Measurements from ENCODE around the gene NR1D2. TPM values are rescaled to one million over a fixed set of nuclear protein-coding genes. Genes with fewer than 3 reads are reported as not detected.

Gene NR1D2
- total RNA-seq, 1 experiment from 2014 or later = 8.7 TPM

GRCh38 chr3:23968463-23969184 lies 23.5 kb downstream of the NR1D2 start:
- intact Hi-C loops (cut with micrococcal nuclease; ENCODE audit: unreplicated experiment) = no loop called here
- TF ChIP-seq EZH2 (IDR thresholded peaks at IDR 0.05; ENCODE audit: borderline replicate concordance, low read depth, low read length, poor library complexity, severe bottlenecking) = no peak
- TF ChIP-seq CTCF (conservative IDR thresholded peaks at IDR 0.05; ENCODE audit: low read depth, low read length) = no peak
- ChIA-PET CTCF (no interaction called here), POLR2A (ENCODE audit: low non-redundant PET) (interaction anchor here (0.5 kb wide), 1 partner anchor 10 kb away, joined by 7 read pairs; no protein-coding TSS in a partner anchor)
- Histone ChIP-seq H3K4me3 (ENCODE audit: low read depth, low read length, poor library complexity, severe bottlenecking) (no peak overlapping the region), H3K27me3 (replicated peaks; ENCODE audit: insufficient read depth, low read depth, low read length, poor library complexity) (no peaks in the 10 kb centered on the region), H3K27ac (ENCODE audit: low read depth, low read length, poor library complexity, severe bottlenecking) (no peak overlapping the region), H3K4me1 (ENCODE audit: insufficient read depth, low read length, poor library complexity, severe bottlenecking) (no peaks in the 10 kb centered on the region), H3K36me3 (ENCODE audit: insufficient read depth, low read length, poor library complexity, severe bottlenecking) (no peaks in the 10 kb centered on the region), H3K9me3 (ENCODE audit: low read depth, low read length, poor library complexity, severe bottlenecking) (no peaks in the 10 kb centered on the region)
- no TSS peak for BruUV-seq (replicated peaks)
- no peak for DNase-seq (ENCODE audit: low spot score)

- DNase-seq (ENCODE audit: low spot score) = no peak
- Histone ChIP-seq H3K27ac (ENCODE audit: low read depth, low read length, poor library complexity, severe bottlenecking) (no peak overlapping the region), H3K36me3 (ENCODE audit: insufficient read depth, low read length, poor library complexity, severe bottlenecking) (no peaks in the 10 kb centered on the region), H3K9me3 (ENCODE audit: low read depth, low read length, poor library complexity, severe bottlenecking) (no peaks in the 10 kb centered on the region), H3K4me1 (ENCODE audit: insufficient read depth, low read length, poor library complexity, severe bottlenecking) (no peaks in the 10 kb centered on the region), H3K4me3 (ENCODE audit: low read depth, low read length, poor library complexity, severe bottlenecking) (no peak overlapping the region), H3K27me3 (replicated peaks; ENCODE audit: insufficient read depth, low read depth, low read length, poor library complexity) (no peaks in the 10 kb centered on the region)
- POLR2A ChIA-PET (ENCODE audit: low non-redundant PET) = no interaction called here
- TF ChIP-seq EZH2 (IDR thresholded peaks at IDR 0.05; ENCODE audit: borderline replicate concordance, low read depth, low read length, poor library complexity, severe bottlenecking) = no peak
- no peak for TF ChIP-seq CTCF (conservative IDR thresholded peaks at IDR 0.05; ENCODE audit: low read depth, low read length)
- CTCF ChIA-PET = no interaction called here
- BruUV-seq (replicated peaks) = no TSS peak
- intact Hi-C loops (cut with micrococcal nuclease; ENCODE audit: unreplicated experiment) = no loop called here
These were observed 24.3 kb downstream of the NR1D2 start for GRCh38 chr3:23969393-23969792.

GRCh38 chr3:23971684-23972083 lies 26.6 kb downstream of the NR1D2 start:
- no TSS peak for BruUV-seq (replicated peaks)
- intact Hi-C loops (cut with micrococcal nuclease; ENCODE audit: unreplicated experiment) = no loop called here
- CTCF ChIA-PET = no interaction called here

More at GRCh38 chr3:23971684-23972083, 26.6 kb downstream of the NR1D2 start:
- POLR2A ChIA-PET (ENCODE audit: low non-redundant PET) = no interaction called here
- Histone ChIP-seq H3K36me3 (ENCODE audit: insufficient read depth, low read length, poor library complexity, severe bottlenecking) (no peaks in the 10 kb centered on the region), H3K27ac (ENCODE audit: low read depth, low read length, poor library complexity, severe bottlenecking) (no peak overlapping the region), H3K9me3 (ENCODE audit: low read depth, low read length, poor library complexity, severe bottlenecking) (no peaks in the 10 kb centered on the region), H3K4me3 (ENCODE audit: low read depth, low read length, poor library complexity, severe bottlenecking) (no peak overlapping the region), H3K4me1 (ENCODE audit: insufficient read depth, low read length, poor library complexity, severe bottlenecking) (no peaks in the 10 kb centered on the region), H3K27me3 (replicated peaks; ENCODE audit: insufficient read depth, low read depth, low read length, poor library complexity) (no peaks in the 10 kb centered on the region)
- DNase-seq (ENCODE audit: low spot score) = no peak
- TF ChIP-seq CTCF (conservative IDR thresholded peaks at IDR 0.05; ENCODE audit: low read depth, low read length) (no peak), EZH2 (IDR thresholded peaks at IDR 0.05; ENCODE audit: borderline replicate concordance, low read depth, low read length, poor library complexity, severe bottlenecking) (no peak)

Measured in A673 (cell line).